Testis (tissue), 2 donors: ENCODE results near the gene EYA2.

ENCODE experiments used
- CTCF ChIP-seq, 3 experiments: fragments of 450-650 bp in 2 of 3; fragments of 200-600 bp in 1 of 3; sonication (generic) in 1 of 3; IDR thresholded peaks; one replicate each; pipeline ENCODE4 v1.5.1; 2016 to 2019; ENCODE audit warnings: antibody characterized with exemption in 3 of 3, mild to moderate bottlenecking in 2 of 3, moderate library complexity in 1 of 3
- POLR2A ChIP-seq: fragments of 450-650 bp; IDR thresholded peaks from one replicate; pipeline ENCODE4 v1.6.1; 2017; ENCODE audit warnings: antibody characterized with exemption, mild to moderate bottlenecking, moderate library complexity

- TF ChIP-seq POLR2A: no peak
- no peak for TF ChIP-seq CTCF (IDR thresholded peaks at IDR 0.05)
These were observed 28.9 kb downstream of the EYA2 start for GRCh38 chr20:46923550-46923949.
